Left ventricle myocardium inferior (tissue), 1 donor: Measurements from ENCODE around the gene MT1A. TPM values are rescaled to one million over a fixed set of nuclear protein-coding genes. Genes with fewer than 3 reads are reported as not detected.

Experiments used
- DNase-seq: peaks from one replicate; pipeline ENCODE4 v3.0.0-alpha.2; 2020
- H3K27ac ChIP-seq: fragments of 200-600 bp; replicated peaks from 2 replicates; pipeline ENCODE4 v1.8.0; 2021
- H3K27me3 ChIP-seq: fragments of 200-600 bp; 2 replicates; pipeline ENCODE4 v1.8.0; 2021; ENCODE audit warnings: low read depth
- H3K36me3 ChIP-seq: fragments of 200-600 bp; 2 replicates; pipeline ENCODE4 v1.8.0; 2021
- H3K4me1 ChIP-seq: fragments of 200-600 bp; 2 replicates; pipeline ENCODE4 v1.8.0; 2021
- H3K4me3 ChIP-seq: fragments of 200-600 bp; 2 replicates; pipeline ENCODE4 v1.8.0; 2021; ENCODE audit warnings: mild to moderate bottlenecking, moderate library complexity
- H3K9me3 ChIP-seq: fragments of 200-600 bp; replicated peaks from 2 replicates; pipeline ENCODE4 v1.8.0; 2021
- intact Hi-C: fragments of 100-400 bp; cut with micrococcal nuclease; formaldehyde crosslinking; loops from one replicate; pipeline ENCODE4 v1.11.0; 2022
- total RNA-seq: library from RNA; stranded (reverse); fragmentation: NEBNext Ultra II Directional; extraction: Animal tissue kit (Norgen Biotek cat#: 25700); gene quantifications from one replicate; pipeline ENCODE4 v1.2.1, GENCODE V29; 2021
- TF ChIP-seq, protein P1 (sequence below): fragments of 200-600 bp; IDR thresholded peaks from 2 replicates; pipeline ENCODE4 v1.8.0; 2021; ENCODE audit warnings: antibody characterized with exemption, mild to moderate bottlenecking, borderline replicate concordance
- donor health status: DM: no; HTN: yes; CAD: no; lungs with severe emphysema.

MT1A gene
- total RNA-seq, 1 donor from 2014 or later = 1.2 TPM

DNA sequence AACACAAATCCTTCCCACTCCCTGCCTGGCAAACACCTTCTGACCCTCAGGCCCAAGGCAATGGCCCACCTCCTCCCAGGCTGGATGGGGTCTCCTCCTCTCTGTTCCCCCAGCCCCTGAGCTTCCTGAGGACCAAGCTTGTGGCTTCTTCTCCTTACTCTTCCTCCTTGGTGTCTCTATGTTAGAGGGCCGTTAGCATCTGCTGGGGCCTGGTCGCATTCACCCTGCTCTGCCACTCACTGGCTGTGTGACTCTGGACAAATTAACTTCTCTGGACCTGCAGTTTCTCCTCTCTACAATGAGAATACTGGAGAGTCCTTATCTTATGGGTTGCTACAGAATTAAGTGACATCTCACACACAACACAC is 30.8 kb upstream of the MT1A start:
- intact Hi-C loops = loop anchor here (10.0 kb wide), 1 partner anchor 93 kb away; no protein-coding TSS in a partner anchor
- no peak for DNase-seq
- Histone ChIP-seq H3K27ac (peak overlapping the region; percentile 95), H3K9me3 (no peaks in the 10 kb centered on the region), H3K4me1 (peaks cover 66% of the 10 kb centered on the region), H3K27me3 (no peaks in the 10 kb centered on the region), H3K4me3 (peak overlapping the region; percentile 78), H3K36me3 (no peaks in the 10 kb centered on the region)
- TF ChIP-seq, protein P1, sequence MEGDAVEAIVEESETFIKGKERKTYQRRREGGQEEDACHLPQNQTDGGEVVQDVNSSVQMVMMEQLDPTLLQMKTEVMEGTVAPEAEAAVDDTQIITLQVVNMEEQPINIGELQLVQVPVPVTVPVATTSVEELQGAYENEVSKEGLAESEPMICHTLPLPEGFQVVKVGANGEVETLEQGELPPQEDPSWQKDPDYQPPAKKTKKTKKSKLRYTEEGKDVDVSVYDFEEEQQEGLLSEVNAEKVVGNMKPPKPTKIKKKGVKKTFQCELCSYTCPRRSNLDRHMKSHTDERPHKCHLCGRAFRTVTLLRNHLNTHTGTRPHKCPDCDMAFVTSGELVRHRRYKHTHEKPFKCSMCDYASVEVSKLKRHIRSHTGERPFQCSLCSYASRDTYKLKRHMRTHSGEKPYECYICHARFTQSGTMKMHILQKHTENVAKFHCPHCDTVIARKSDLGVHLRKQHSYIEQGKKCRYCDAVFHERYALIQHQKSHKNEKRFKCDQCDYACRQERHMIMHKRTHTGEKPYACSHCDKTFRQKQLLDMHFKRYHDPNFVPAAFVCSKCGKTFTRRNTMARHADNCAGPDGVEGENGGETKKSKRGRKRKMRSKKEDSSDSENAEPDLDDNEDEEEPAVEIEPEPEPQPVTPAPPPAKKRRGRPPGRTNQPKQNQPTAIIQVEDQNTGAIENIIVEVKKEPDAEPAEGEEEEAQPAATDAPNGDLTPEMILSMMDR = no peak

DNA sequence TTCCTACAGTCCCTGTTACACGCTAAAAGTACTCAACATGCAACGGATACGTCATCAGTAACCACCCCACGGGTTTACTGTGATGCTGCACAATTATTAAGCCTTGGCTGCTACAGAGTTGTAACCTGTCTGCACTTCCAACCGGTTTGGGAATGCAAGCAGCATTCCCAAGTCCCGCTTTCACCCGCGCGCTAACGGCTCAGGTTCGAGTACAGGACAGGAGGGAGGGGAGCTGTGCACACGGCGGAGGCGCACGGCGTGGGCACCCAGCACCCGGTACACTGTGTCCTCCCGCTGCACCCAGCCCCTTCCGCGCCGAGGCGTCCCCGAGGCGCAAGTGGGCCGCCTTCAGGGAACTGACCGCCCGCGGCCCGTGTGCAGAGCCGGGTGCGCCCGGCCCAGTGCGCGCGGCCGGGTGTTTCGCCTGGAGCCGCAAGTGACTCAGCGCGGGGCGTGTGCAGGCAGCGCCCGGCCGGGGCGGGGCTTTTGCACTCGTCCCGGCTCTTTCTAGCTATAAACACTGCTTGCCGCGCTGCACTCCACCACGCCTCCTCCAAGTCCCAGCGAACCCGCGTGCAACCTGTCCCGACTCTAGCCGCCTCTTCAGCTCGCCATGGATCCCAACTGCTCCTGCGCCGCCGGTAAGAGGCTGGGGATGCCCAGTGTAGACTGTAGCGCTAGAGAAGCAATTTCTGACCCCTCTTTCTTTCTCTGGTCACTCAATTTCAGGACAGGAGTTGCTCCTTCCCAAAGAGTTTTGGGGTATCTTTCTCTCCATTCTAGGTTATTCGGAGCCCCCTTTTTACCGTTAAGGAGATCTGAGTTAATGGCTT is 30.2 kb upstream of the MT1A start, which contains the start of gene MT2A:
Gene MT2A, plus strand, starts transcription at position 542 of the 833 bp plus-strand sequence. Its CDS starts 72 bp downstream, at position 614.
- Histone ChIP-seq H3K27ac (peak within 1 kb of the TSS; percentile 95), H3K4me1 (peaks cover 66% of the 10 kb centered on the region), H3K36me3 (no peaks in the 10 kb centered on the region), H3K9me3 (no peaks in the 10 kb centered on the region), H3K27me3 (no peaks in the 10 kb centered on the region), H3K4me3 (peak within 1 kb of the TSS; percentile 78)
- TF ChIP-seq, protein P1 = no peak
- peak; percentile 97 for DNase-seq
- intact Hi-C loops = loop anchor here (10.0 kb wide), 1 partner anchor 93 kb away; no protein-coding TSS in a partner anchor

DNA sequence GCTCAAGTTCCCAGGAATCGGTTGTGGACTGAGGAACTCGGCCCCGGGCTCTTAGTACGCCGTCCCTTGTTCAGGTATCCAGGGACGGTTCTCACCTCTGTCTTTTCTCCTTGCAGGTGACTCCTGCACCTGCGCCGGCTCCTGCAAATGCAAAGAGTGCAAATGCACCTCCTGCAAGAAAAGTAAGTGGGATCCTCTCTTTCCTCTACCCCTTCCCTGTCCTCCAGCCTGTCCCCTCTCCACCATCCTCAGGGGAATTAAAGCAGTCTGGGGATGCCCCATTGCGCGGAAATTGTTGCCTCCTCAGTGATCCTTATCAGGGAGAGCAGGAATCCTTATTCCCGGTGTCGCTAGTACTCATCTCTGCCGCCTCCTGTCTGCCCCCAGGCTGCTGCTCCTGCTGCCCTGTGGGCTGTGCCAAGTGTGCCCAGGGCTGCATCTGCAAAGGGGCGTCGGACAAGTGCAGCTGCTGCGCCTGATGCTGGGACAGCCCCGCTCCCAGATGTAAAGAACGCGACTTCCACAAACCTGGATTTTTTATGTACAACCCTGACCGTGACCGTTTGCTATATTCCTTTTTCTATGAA is 29.5 kb upstream of the MT1A start:
- Histone ChIP-seq H3K36me3 (no peaks in the 10 kb centered on the region), H3K4me3 (peak overlapping the region; percentile 78), H3K4me1 (peaks cover 66% of the 10 kb centered on the region), H3K27me3 (no peaks in the 10 kb centered on the region), H3K27ac (peak overlapping the region; percentile 95), H3K9me3 (no peaks in the 10 kb centered on the region)
- TF ChIP-seq, protein P1 = peak; percentile 25
- DNase-seq = no peak
- intact Hi-C loops = loop anchor here (10.0 kb wide), 1 partner anchor 94 kb away; no protein-coding TSS in a partner anchor

DNA sequence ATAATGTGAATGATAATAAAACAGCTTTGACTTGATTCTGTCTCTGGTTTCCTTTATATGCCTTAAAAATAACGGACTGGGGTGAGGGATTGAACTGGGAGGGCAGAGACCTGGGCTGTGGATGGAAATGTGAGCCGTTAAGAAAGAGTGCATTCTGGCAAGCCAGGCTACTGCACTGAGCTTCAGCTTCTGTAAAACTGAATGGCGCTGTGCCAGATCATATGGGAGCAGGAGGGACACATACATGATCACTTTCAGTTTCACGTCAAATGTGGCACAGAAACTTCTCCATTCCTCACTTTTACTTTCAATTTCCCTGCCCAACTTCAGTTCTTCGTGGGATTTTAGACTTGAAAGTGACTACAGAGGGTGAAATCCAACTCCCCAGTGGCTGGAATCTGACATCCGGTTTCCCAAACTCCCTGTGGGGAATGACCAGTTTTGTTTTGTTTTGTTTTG is 29.0 kb upstream of the MT1A start:
- Histone ChIP-seq H3K9me3 (no peaks in the 10 kb centered on the region), H3K4me1 (peaks cover 66% of the 10 kb centered on the region), H3K4me3 (peak overlapping the region; percentile 78), H3K27me3 (no peaks in the 10 kb centered on the region), H3K27ac (peak overlapping the region; percentile 95), H3K36me3 (no peaks in the 10 kb centered on the region)
- intact Hi-C loops = loop anchor here (10.0 kb wide), 1 partner anchor 95 kb away; no protein-coding TSS in a partner anchor
- TF ChIP-seq, protein P1 = no peak
- DNase-seq = no peak

DNA sequence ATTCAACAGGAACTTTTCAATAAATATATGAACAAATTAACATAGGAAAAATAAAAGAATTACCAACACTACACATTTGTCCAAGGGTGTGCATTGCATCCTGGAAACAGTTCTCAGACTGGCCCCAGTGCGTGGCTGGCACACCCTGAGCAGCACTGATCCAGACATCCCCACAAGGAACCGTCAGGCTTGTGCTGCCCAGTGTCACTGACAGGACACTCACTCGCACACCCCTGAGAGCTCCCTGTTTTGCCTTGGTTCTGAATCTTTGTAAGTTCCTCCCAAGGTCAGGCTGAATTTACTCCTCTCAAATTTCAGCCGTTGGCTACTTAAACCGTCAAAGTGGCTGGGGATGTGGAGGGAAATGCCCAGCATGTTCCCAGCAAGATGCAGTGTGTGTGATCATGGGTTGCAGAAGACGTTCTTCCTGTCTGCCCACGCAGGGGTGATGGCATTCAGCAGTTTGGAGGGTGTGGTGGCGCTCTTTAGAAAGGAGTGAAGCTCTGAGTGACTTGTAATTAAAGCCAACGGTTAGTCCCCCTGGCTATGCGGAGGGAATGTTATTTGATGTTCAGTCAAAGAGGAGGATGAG is 28.4 kb upstream of the MT1A start:
- peak overlapping the region; percentile 95 for H3K27ac ChIP-seq
- DNase-seq = no peak
- H3K27me3 ChIP-seq = no peaks in the 10 kb centered on the region
- TF ChIP-seq, protein P1 = no peak
- H3K9me3 ChIP-seq = no peaks in the 10 kb centered on the region
- H3K4me3 ChIP-seq = peak overlapping the region; percentile 78
- intact Hi-C loops = no loop called here
- H3K4me1 ChIP-seq = peaks cover 66% of the 10 kb centered on the region
- H3K36me3 ChIP-seq = no peaks in the 10 kb centered on the region
